Central memory CD8-positive, alpha-beta T cell (primary cell): Measurements from ENCODE around the gene BRAT1.

Experiments used
- ATAC-seq: fragments of 150-1000 bp; cut with Tn5 transposase; replicated peaks from 2 replicates; pipeline ENCODE4 v1.10.0; 2022; ENCODE audit warnings: mild to moderate bottlenecking, moderate FRiP score, moderate number of reproducible peaks; ENCODE audit not compliant: poor library complexity, severe bottlenecking; ENCODE audit errors: extremely low read depth
- DNase-seq, 2 donors: peaks; one replicate each; pipeline ENCODE4 v3.0.0; 2021; ENCODE audit warnings: low spot score in 2 of 2
- H3K27ac Mint-ChIP-seq: one replicate; pipeline ENCODE4 v1.8.0; 2022; ENCODE audit warnings: low read depth, mild to moderate bottlenecking, moderate library complexity, mixed read lengths
- H3K27me3 Mint-ChIP-seq: one replicate; pipeline ENCODE4 v1.8.0; 2022; ENCODE audit warnings: mixed read lengths
- H3K36me3 Mint-ChIP-seq: one replicate; pipeline ENCODE4 v1.8.0; 2022; ENCODE audit warnings: mild to moderate bottlenecking, moderate library complexity, mixed read lengths; ENCODE audit not compliant: insufficient read depth
- H3K4me1 Mint-ChIP-seq: one replicate; pipeline ENCODE4 v1.8.0; 2022; ENCODE audit warnings: mixed read lengths
- H3K4me3 Mint-ChIP-seq: one replicate; pipeline ENCODE4 v1.8.0; 2022; ENCODE audit warnings: mild to moderate bottlenecking, moderate library complexity, mixed read lengths
- H3K9me3 Mint-ChIP-seq: one replicate; pipeline ENCODE4 v1.8.0; 2022; ENCODE audit warnings: mixed read lengths

The BRAT1 gene

GRCh38 chr7:2490181-2490651 is 65.1 kb downstream of the BRAT1 start:
- H3K36me3 Mint-ChIP-seq, result peaks cover 11% of the 10 kb centered on the region
- no peak overlapping the region for H3K4me3 Mint-ChIP-seq
- no peak for ATAC-seq

GRCh38 chr7:2488681-2489080 is 66.6 kb downstream of the BRAT1 start:
- Mint-ChIP-seq H3K27me3 (peaks cover 12% of the 10 kb centered on the region), H3K27ac (no peak overlapping the region), H3K36me3 (peaks cover 10% of the 10 kb centered on the region), H3K4me3 (no peak overlapping the region), H3K9me3 (no peaks in the 10 kb centered on the region), H3K4me1 (no peaks in the 10 kb centered on the region)
- ATAC-seq (no peak), DNase-seq (no peak)

More at GRCh38 chr7:2490181-2490651, 65.1 kb downstream of the BRAT1 start:
- H3K4me1 Mint-ChIP-seq, result no peaks in the 10 kb centered on the region
- H3K27ac Mint-ChIP-seq, result no peak overlapping the region
- H3K9me3 Mint-ChIP-seq, result no peaks in the 10 kb centered on the region
- no peak for DNase-seq
- H3K27me3 Mint-ChIP-seq, result peaks cover 12% of the 10 kb centered on the region

GRCh38 chr7:2488272-2488645 is 67.1 kb downstream of the BRAT1 start:
- Mint-ChIP-seq H3K27ac (no peak overlapping the region), H3K4me3 (no peak overlapping the region), H3K9me3 (no peaks in the 10 kb centered on the region), H3K27me3 (peaks cover 12% of the 10 kb centered on the region), H3K36me3 (peaks cover 10% of the 10 kb centered on the region), H3K4me1 (no peaks in the 10 kb centered on the region)
- ATAC-seq (no peak), DNase-seq (no peak)
